Esophagus muscularis mucosa (tissue), 3 donors: ENCODE results near the gene FAM131C.
"Not testable (repeated sequence)": the region's sequence is repeated elsewhere in the genome, so short reads cannot be mapped to it uniquely, and the experiment has no call there.

ENCODE experiments used
- CTCF ChIP-seq, 3 experiments: fragments of 200-600 bp in 2 of 3; fragments of 450-650 bp in 1 of 3; sonication (generic) in 2 of 3; IDR thresholded peaks; one replicate each; pipeline ENCODE4 v1.5.1; 2017 to 2019; ENCODE audit warnings: antibody characterized with exemption in 3 of 3, mild to moderate bottlenecking in 2 of 3, moderate library complexity in 1 of 3
- POLR2A ChIP-seq: fragments of 450-650 bp; IDR thresholded peaks from one replicate; pipeline ENCODE4 v1.6.1; 2017; ENCODE audit warnings: antibody characterized with exemption, moderate library complexity, mild to moderate bottlenecking, low read depth
- POLR2AphosphoS5 ChIP-seq, 2 donors: sonication (generic); formaldehyde crosslinking; IDR thresholded peaks; one replicate each; pipeline ENCODE4 v1.6.1; 2017; ENCODE audit warnings: antibody characterized with exemption in 2 of 2

GRCh38 chr1:16026302-16026701, 47.1 kb downstream of the FAM131C start:
- not testable (repeated sequence) for TF ChIP-seq POLR2AphosphoS5 (IDR thresholded peaks at IDR 0.05); POLR2A; CTCF (IDR thresholded peaks at IDR 0.05)
